Mesothelial cell of epicardium (in vitro differentiated cells): Measurements from ENCODE around the gene NOC4L. TPM values are rescaled to one million over a fixed set of nuclear protein-coding genes. Genes with fewer than 3 reads are reported as not detected.

Experiments used
- DNase-seq, 2 experiments: peaks; one replicate each; pipeline ENCODE4 v3.0.0; 2021; ENCODE audit warnings: low spot score in 2 of 2; ENCODE audit not compliant: unreplicated experiment in 2 of 2
- H3K27ac Mint-ChIP-seq: 2 replicates; pipeline ENCODE4 v1.8.0; 2021; ENCODE audit warnings: mixed read lengths
- H3K27me3 Mint-ChIP-seq: 2 replicates; pipeline ENCODE4 v1.8.0; 2021; ENCODE audit warnings: low read depth, mixed read lengths
- H3K36me3 Mint-ChIP-seq: 2 replicates; pipeline ENCODE4 v1.8.0; 2021; ENCODE audit warnings: mixed read lengths
- H3K4me1 Mint-ChIP-seq: 2 replicates; pipeline ENCODE4 v1.8.0; 2021; ENCODE audit warnings: mixed read lengths
- H3K4me3 Mint-ChIP-seq: 2 replicates; pipeline ENCODE4 v1.8.0; 2021; ENCODE audit warnings: mild to moderate bottlenecking, moderate library complexity, mixed read lengths
- H3K9me3 Mint-ChIP-seq: 2 replicates; pipeline ENCODE4 v1.8.0; 2021; ENCODE audit warnings: mixed read lengths
- CTCF ChIP-seq: fragments of 200-600 bp; sonication (generic); IDR thresholded peaks from one replicate; pipeline ENCODE4 v1.5.0; 2021; ENCODE audit warnings: antibody characterized with exemption; ENCODE audit not compliant: unreplicated experiment
- total RNA-seq: library from RNA; stranded (reverse); gene quantifications from 3 replicates; pipeline ENCODE4 v1.2.1, GENCODE V29; 2021

NOC4L gene
- total RNA-seq, 1 donor from 2014 or later: 25.1 TPM

DNA sequence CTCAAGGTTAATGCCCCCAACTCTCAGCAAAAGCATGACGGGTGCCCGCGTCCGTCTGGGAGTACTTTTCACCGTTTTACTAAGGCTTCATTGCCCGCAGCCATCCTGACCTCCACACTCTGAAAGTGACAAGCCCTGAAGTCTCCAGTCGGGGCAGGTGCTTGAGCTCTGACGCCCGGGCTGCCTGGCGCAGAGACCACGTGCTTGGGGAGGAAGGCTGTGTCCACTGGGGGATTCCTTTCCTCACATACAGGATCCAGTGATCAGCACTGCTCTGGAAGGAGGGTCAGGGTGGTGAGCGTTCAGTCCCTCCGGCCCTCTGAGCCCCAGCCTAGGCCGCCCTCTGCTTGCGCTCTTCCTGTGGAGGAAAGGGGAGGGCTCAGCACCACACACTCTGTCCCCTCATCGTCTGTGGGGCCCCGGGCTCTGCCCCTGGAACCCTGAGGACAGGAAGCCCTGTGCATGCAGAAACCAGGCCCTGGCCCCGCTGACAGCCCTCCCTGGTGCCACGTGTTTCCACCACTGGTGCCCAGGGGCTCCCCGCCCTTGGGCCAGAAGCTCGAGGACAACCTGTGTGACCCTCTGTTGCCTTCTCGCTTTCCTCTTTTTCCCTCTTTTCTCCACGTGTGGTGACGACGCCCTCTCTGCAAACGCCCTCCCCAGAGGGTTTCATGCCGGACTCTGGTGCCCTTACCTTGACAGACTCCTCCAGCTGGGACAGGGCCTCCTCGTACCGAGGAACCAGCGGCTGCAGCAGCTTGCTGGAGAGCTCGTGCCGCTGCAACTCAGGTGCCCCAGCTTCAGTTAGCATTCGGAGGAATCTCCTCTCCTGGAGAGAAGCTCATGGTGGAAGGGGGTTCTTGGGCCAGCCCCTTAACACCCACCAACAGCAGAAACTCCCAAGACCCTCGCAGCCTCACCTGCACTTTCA is 5.1 kb upstream of the NOC4L start:
- H3K4me1 Mint-ChIP-seq: peaks cover 5% of the 10 kb centered on the region
- peaks cover 1% of the 10 kb centered on the region for H3K27me3 Mint-ChIP-seq
- DNase-seq: no peak
- peaks cover 12% of the 10 kb centered on the region for H3K36me3 Mint-ChIP-seq
- no peak overlapping the region for H3K27ac Mint-ChIP-seq
- no peak for TF ChIP-seq CTCF
- peak overlapping the region; percentile 20 for H3K4me3 Mint-ChIP-seq
- no peaks in the 10 kb centered on the region for H3K9me3 Mint-ChIP-seq

GRCh38 chr12:132139912-132140311 is 4.3 kb upstream of the NOC4L start:
- H3K9me3 Mint-ChIP-seq: no peaks in the 10 kb centered on the region
- no peak for TF ChIP-seq CTCF
- peak overlapping the region; percentile 20 for H3K4me3 Mint-ChIP-seq
- peaks cover 2% of the 10 kb centered on the region for H3K27me3 Mint-ChIP-seq
- no peak overlapping the region for H3K27ac Mint-ChIP-seq
- H3K36me3 Mint-ChIP-seq: peaks cover 12% of the 10 kb centered on the region
- DNase-seq: no peak
- H3K4me1 Mint-ChIP-seq: peaks cover 7% of the 10 kb centered on the region

GRCh38 chr12:132140501-132140900 is 3.8 kb upstream of the NOC4L start:
- DNase-seq: no peak
- Mint-ChIP-seq H3K36me3 (peaks cover 12% of the 10 kb centered on the region), H3K9me3 (no peaks in the 10 kb centered on the region), H3K27ac (no peak overlapping the region), H3K4me1 (peaks cover 11% of the 10 kb centered on the region), H3K27me3 (peaks cover 2% of the 10 kb centered on the region), H3K4me3 (no peak overlapping the region)
- TF ChIP-seq CTCF: no peak

DNA sequence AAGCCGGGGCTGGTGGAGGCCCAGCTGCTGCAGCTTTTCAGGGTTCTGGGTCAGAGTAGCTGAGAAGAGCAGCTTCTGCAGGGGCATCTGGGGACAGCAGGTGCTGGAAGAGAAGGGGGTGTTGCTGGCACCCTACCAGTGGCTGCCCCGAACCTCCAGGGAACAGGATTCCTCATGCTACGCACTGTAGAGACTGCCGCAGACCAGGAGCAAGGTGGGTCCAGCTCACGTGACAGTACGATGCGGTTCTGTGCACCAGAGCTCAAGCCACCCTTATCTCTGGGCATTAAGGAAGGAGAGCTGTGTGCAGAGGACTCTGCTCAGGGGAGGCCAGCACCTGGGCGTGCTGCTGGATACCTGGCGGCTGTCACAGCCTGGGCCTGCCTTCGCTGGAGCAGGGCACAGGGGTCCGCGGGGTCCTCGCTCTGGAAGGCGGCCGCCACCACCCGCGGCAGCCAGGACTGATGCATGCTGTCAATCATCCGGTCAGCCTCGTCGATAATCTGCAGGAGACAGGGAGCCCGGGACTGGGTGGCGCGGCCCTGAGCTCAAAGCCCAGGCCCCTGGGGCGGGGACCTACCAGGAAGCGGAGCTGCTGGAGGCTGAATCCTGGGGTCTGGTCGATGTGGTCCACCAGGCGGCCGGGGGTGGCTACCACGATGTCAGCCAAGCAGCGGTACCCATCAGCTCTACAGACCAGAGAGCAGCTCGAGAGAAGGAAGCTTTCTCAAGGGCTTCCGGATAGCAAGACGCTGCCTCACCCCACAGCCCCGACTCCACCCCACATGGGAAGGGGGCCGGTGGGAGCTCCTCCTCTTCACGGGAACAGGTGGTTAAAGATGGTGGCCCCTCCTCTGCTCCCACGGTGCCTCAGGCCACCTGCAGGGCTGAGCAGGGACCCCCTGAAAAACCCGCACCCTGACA is 3.1 kb upstream of the NOC4L start:
- no peak for TF ChIP-seq CTCF
- DNase-seq: no peak
- H3K27me3 Mint-ChIP-seq: peaks cover 2% of the 10 kb centered on the region
- H3K4me1 Mint-ChIP-seq: peaks cover 14% of the 10 kb centered on the region
- no peaks in the 10 kb centered on the region for H3K9me3 Mint-ChIP-seq
- peaks cover 12% of the 10 kb centered on the region for H3K36me3 Mint-ChIP-seq
- no peak overlapping the region for H3K27ac Mint-ChIP-seq
- peak overlapping the region; percentile 26 for H3K4me3 Mint-ChIP-seq

DNA sequence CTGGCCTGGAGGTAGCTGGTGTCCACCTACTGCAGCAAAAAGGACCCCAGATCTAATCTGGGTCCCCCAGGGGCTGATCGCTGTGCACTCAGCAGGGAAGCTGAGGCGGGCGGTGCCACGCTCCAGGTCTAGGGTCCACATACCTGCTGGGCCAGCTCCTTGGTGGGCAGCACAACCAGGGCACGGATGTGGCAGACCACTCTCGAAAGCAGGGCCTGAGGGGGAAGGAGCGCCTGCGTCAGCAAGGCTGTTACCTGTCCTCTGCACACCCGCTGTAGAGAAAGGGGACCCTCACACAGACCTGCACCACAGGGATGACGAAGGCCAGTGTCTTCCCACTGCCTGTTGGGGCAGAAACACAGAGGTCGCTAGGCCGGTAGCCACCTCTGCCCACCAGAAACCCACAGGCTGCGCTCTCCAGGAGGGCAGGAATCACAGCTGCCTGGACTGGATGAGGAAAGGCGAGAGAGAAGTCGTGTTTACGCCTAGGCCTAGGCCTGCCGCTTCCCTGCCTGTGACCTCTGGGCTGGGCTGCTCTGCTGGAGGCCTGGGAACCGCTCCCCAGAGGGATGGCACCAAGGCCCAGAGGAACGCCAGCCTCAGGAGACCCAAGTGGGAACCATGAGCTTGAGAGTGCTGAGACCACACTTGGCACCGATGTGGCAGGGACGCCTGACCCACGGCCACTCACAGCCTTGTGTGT is 2.1 kb upstream of the NOC4L start:
- no peak overlapping the region for H3K27ac Mint-ChIP-seq
- no peak for TF ChIP-seq CTCF
- peak overlapping the region; percentile 77 for H3K4me3 Mint-ChIP-seq
- H3K4me1 Mint-ChIP-seq: peaks cover 14% of the 10 kb centered on the region
- no peak for DNase-seq
- peaks cover 2% of the 10 kb centered on the region for H3K27me3 Mint-ChIP-seq
- H3K9me3 Mint-ChIP-seq: no peaks in the 10 kb centered on the region
- peaks cover 12% of the 10 kb centered on the region for H3K36me3 Mint-ChIP-seq
